Stimulated activated CD4-positive, alpha-beta T cell treated with anti-CD3 and anti-CD28 coated beads, Interleukin-1b, Interleukin-23, amount 100 ng/mL, for 4 hours (primary cell): ENCODE measurements around the gene DGLUCY.
A peak's percentile ranks its signal among the peaks of the same experiment; 100 is the strongest.
"Not testable (repeated sequence)": the region's sequence is repeated elsewhere in the genome, so short reads cannot be mapped to it uniquely, and the experiment has no call there.

ENCODE experiments used
- DNase-seq, 2 donors: peaks; one replicate each; pipeline ENCODE4 v3.0.0-alpha.2; 2020; ENCODE audit warnings: low read depth in 2 of 2

The DGLUCY gene

GRCh38 chr14:91138511-91139359, 24.9 kb downstream of the DGLUCY start:
- DNase-seq: peak in 1 of 2 donors; percentile 34

GRCh38 chr14:91139776-91140175, 25.9 kb downstream of the DGLUCY start:
- no peak for DNase-seq

- DNase-seq: no peak
Measured at GRCh38 chr14:91140672-91141071, 26.8 kb downstream of the DGLUCY start.

GRCh38 chr14:91142214-91142668, 28.4 kb downstream of the DGLUCY start:
- DNase-seq: no peak

GRCh38 chr14:91143862-91144261, 30.0 kb downstream of the DGLUCY start:
- no peak for DNase-seq

GRCh38 chr14:91144425-91145145, 30.7 kb downstream of the DGLUCY start:
- no peak for DNase-seq

- no peak for DNase-seq
Measured at GRCh38 chr14:91145391-91146160, 31.7 kb downstream of the DGLUCY start.

GRCh38 chr14:91146661-91147060, 32.8 kb downstream of the DGLUCY start:
- no peak for DNase-seq

GRCh38 chr14:91149462-91149861, 35.6 kb downstream of the DGLUCY start:
- DNase-seq: no peak

GRCh38 chr14:91152499-91152898, 38.6 kb downstream of the DGLUCY start:
- no peak for DNase-seq

- DNase-seq: no peak
Measured at GRCh38 chr14:91153360-91153759, 39.5 kb downstream of the DGLUCY start.

GRCh38 chr14:91154851-91155625, 41.2 kb downstream of the DGLUCY start:
- no peak for DNase-seq

- no peak for DNase-seq
Measured at GRCh38 chr14:91155626-91156089, 41.8 kb downstream of the DGLUCY start.

GRCh38 chr14:91156142-91156666, 42.3 kb downstream of the DGLUCY start:
- DNase-seq: not testable (repeated sequence)

- DNase-seq: not testable (repeated sequence)
Measured at GRCh38 chr14:91156877-91157276, 43.0 kb downstream of the DGLUCY start.

GRCh38 chr14:91158091-91158790, 44.4 kb downstream of the DGLUCY start:
- DNase-seq: no peak

- DNase-seq: no peak
Measured at GRCh38 chr14:91159182-91159581, 45.3 kb downstream of the DGLUCY start.

- no peak for DNase-seq
Measured at GRCh38 chr14:91159906-91160305, 46.0 kb downstream of the DGLUCY start.

GRCh38 chr14:91163316-91163715, 49.4 kb downstream of the DGLUCY start:
- no peak for DNase-seq

- DNase-seq: no peak
Measured at GRCh38 chr14:91164676-91165075, 50.8 kb downstream of the DGLUCY start.
